Suprapubic skin (tissue), 4 donors: ENCODE measurements around the gene NFIC.

Experiments
- EP300 ChIP-seq: sonication (generic); formaldehyde crosslinking; IDR thresholded peaks from one replicate; pipeline ENCODE4 v1.6.1; 2017; ENCODE audit warnings: antibody characterized with exemption
- POLR2A ChIP-seq, 2 donors: fragments of 450-650 bp; IDR thresholded peaks; one replicate each; pipeline ENCODE4 v1.6.1; 2017; ENCODE audit warnings: antibody characterized with exemption in 2 of 2, mild to moderate bottlenecking in 2 of 2, moderate library complexity in 2 of 2
- POLR2AphosphoS5 ChIP-seq, 3 donors: sonication (generic); formaldehyde crosslinking; IDR thresholded peaks; one replicate each; pipeline ENCODE4 v1.6.1; 2017; ENCODE audit warnings: antibody characterized with exemption in 3 of 3
- TF ChIP-seq, protein P1 (sequence below), 2 donors: fragments of 200-600 bp in 1 of 2; fragments of 450-650 bp in 1 of 2; sonication (generic) in 1 of 2; IDR thresholded peaks; one replicate each; pipeline ENCODE4 v1.5.1; 2016 to 2019; ENCODE audit warnings: antibody characterized with exemption in 2 of 2, mild to moderate bottlenecking in 1 of 2, moderate library complexity in 1 of 2

DNA sequence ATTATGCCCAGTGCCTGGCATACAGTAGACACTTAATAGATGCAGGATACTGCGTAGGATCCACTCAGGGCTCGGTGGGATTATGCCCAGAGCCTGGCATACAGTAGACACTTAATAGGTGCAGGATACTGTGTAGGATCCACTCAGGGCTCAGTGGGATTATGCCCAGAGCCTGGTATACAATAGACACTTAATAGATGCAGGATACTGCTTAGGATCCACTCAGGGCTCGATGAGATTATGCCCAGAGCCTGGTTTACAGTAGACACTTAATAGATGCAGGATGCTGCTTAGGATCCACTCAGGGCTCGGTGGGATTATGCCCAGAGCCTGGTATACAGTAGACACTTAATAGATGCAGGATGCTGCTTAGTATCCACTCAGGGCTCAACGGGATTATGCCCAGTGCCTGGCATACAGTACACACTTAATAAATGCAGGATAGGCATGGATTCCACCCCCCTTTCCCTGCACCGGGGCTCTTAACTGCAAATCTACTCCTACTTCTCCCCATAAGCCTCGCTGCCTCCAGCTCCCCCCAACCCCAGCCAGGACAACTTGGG, 89.1 kb downstream of the NFIC start:
- TF ChIP-seq, protein P1, sequence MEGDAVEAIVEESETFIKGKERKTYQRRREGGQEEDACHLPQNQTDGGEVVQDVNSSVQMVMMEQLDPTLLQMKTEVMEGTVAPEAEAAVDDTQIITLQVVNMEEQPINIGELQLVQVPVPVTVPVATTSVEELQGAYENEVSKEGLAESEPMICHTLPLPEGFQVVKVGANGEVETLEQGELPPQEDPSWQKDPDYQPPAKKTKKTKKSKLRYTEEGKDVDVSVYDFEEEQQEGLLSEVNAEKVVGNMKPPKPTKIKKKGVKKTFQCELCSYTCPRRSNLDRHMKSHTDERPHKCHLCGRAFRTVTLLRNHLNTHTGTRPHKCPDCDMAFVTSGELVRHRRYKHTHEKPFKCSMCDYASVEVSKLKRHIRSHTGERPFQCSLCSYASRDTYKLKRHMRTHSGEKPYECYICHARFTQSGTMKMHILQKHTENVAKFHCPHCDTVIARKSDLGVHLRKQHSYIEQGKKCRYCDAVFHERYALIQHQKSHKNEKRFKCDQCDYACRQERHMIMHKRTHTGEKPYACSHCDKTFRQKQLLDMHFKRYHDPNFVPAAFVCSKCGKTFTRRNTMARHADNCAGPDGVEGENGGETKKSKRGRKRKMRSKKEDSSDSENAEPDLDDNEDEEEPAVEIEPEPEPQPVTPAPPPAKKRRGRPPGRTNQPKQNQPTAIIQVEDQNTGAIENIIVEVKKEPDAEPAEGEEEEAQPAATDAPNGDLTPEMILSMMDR (IDR thresholded peaks at IDR 0.05), result no peak
- TF ChIP-seq POLR2A (IDR thresholded peaks at IDR 0.05) (no peak), POLR2AphosphoS5 (IDR thresholded peaks at IDR 0.05) (no peak), EP300 (no peak)
